HUES64 (cell line): ENCODE results near the gene UVRAG.

Source experiments
- H3K27ac ChIP-seq: 2 replicates; pipeline ENCODE4 v1.7.0; 2013; ENCODE audit warnings: low read depth, low read length, inconsistent platforms
- H3K27me3 ChIP-seq: 2 replicates; pipeline ENCODE4 v1.6.1; 2013; ENCODE audit warnings: mild to moderate bottlenecking, low read length; ENCODE audit not compliant: insufficient read depth
- H3K36me3 ChIP-seq: 2 replicates; pipeline ENCODE4 v1.6.1; 2013; ENCODE audit warnings: mild to moderate bottlenecking, low read length; ENCODE audit not compliant: insufficient read depth
- H3K4me1 ChIP-seq: 2 replicates; pipeline ENCODE4 v1.6.1; 2013; ENCODE audit warnings: mild to moderate bottlenecking, low read length, moderate library complexity; ENCODE audit not compliant: insufficient read depth
- H3K4me3 ChIP-seq: 2 replicates; pipeline ENCODE4 v1.5.1; 2013; ENCODE audit warnings: mild to moderate bottlenecking, low read length, moderate library complexity
- H3K9ac ChIP-seq: 2 replicates; pipeline ENCODE4 v1.6.1; 2013; ENCODE audit warnings: mild to moderate bottlenecking, low read depth, low read length
- H3K9me3 ChIP-seq: 2 replicates; pipeline ENCODE4 v1.6.1; 2013; ENCODE audit warnings: low read depth, low read length; ENCODE audit not compliant: insufficient read depth
- WGBS: fragments of 150-250, 120-280 bp; methylation state at CpG from one replicate; pipeline ENCODE4 v1.1.7; 2013; ENCODE audit warnings: missing lambda C conversion rate; 5-methylcytosine and 5-hydroxymethylcytosine counted together

Gene UVRAG

DNA sequence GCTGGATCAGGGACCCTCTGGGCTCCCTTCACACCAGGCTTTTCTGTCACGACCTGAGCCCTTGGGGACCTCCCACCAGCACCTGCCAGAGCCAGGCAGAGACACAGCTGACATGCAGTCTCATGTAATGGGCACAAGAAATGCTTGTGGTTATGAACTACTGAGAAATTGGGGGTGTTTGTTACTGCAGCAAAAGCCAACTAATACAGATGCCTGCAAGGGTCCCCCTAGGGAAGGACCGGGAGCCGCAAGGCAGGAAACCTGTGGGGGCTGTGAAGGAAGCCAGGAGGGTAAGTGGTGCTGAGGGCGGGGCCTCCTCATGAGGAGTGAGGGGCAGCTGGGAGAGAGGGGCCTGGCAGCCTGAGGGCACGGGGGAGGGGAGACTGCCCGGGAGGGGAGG is 374.7 kb downstream of the UVRAG start:
- WGBS: 54% methylated on average over 6 of the region's 6 CpGs
- Histone ChIP-seq H3K4me3 (no peak overlapping the region), H3K27me3 (no peaks in the 10 kb centered on the region; the same call in 1 of the 2 replicates), H3K27ac (no peak overlapping the region), H3K36me3 (no peaks in the 10 kb centered on the region), H3K9me3 (no peaks in the 10 kb centered on the region), H3K4me1 (no peaks in the 10 kb centered on the region), H3K9ac (no peak overlapping the region)

- 81% methylated on average over 7 of the region's 7 CpGs for WGBS
- H3K4me1 ChIP-seq: no peaks in the 10 kb centered on the region
- no peaks in the 10 kb centered on the region for H3K9me3 ChIP-seq
- H3K4me3 ChIP-seq: no peak overlapping the region
- no peaks in the 10 kb centered on the region for H3K36me3 ChIP-seq
- no peaks in the 10 kb centered on the region; the same call in 1 of the 2 replicates for H3K27me3 ChIP-seq
- no peak overlapping the region for H3K27ac ChIP-seq
- H3K9ac ChIP-seq: no peak overlapping the region
These were observed 375.4 kb downstream of the UVRAG start for GRCh38 chr11:76190376-76190775.
